HL-60 (cell line): ENCODE data around the gene CPN1.

Experiments
- DNase-seq, 2 experiments: peaks; one replicate each; pipeline ENCODE4 v3.0.0-alpha.2; 2010 to 2020; ENCODE audit warnings: low read depth in 1 of 2, low spot score in 1 of 2
- H3K27ac ChIP-seq: fragments of 250-450 bp; sonication (Bioruptor Pico); replicated peaks from 2 replicates; pipeline ENCODE4 v1.5.1; 2020; ENCODE audit warnings: mild to moderate bottlenecking, moderate library complexity
- H3K27me3 ChIP-seq: fragments of 250-450 bp; sonication (Bioruptor Pico); 2 replicates; pipeline ENCODE4 v1.5.1; 2021; ENCODE audit warnings: mild to moderate bottlenecking, moderate library complexity; ENCODE audit not compliant: insufficient read depth, poor library complexity, severe bottlenecking
- H3K4me3 ChIP-seq: replicated peaks from 2 replicates; pipeline ENCODE4 v1.5.1; 2011; ENCODE audit warnings: mild to moderate bottlenecking, control low read depth, low read length; ENCODE audit not compliant: insufficient read depth
- CTCF ChIP-seq: IDR thresholded peaks from one replicate; pipeline ENCODE4 v1.5.1; 2011; ENCODE audit warnings: low read length, control low read depth, inconsistent platforms; ENCODE audit not compliant: insufficient read depth
- GABPA ChIP-seq: IDR thresholded peaks from 2 replicates; pipeline ENCODE4 v1.6.1; 2012; ENCODE audit warnings: low read depth
- POLR2AphosphoS5 ChIP-seq: IDR thresholded peaks from 2 replicates; pipeline ENCODE4 v1.6.1; 2012; ENCODE audit warnings: low read depth
- REST ChIP-seq: IDR thresholded peaks from 2 replicates; pipeline ENCODE4 v1.6.1; 2012; ENCODE audit warnings: low read depth; ENCODE audit not compliant: insufficient replicate concordance
- SPI1 ChIP-seq: IDR thresholded peaks from 2 replicates; pipeline ENCODE4 v1.6.1; 2012; ENCODE audit warnings: low read depth, mild to moderate bottlenecking, borderline replicate concordance

CPN1 gene

GRCh38 chr10:100038561-100039071, 43.1 kb downstream of the CPN1 start:
- Histone ChIP-seq H3K4me3 (no peak overlapping the region), H3K27me3 (peaks cover 3% of the 10 kb centered on the region), H3K27ac (no peak overlapping the region)
- no peak for DNase-seq
- TF ChIP-seq POLR2AphosphoS5 (no peak), SPI1 (no peak), GABPA (no peak), REST (no peak), CTCF (no peak)

GRCh38 chr10:100037758-100038315, 43.8 kb downstream of the CPN1 start:
- Histone ChIP-seq H3K27me3 (peaks cover 3% of the 10 kb centered on the region), H3K27ac (no peak overlapping the region), H3K4me3 (no peak overlapping the region)
- no peak for DNase-seq
- TF ChIP-seq REST (no peak), CTCF (no peak), SPI1 (no peak), POLR2AphosphoS5 (no peak), GABPA (no peak)

- no peak for DNase-seq
- TF ChIP-seq GABPA, result no peak
- TF ChIP-seq SPI1, result no peak
- TF ChIP-seq POLR2AphosphoS5, result no peak
- TF ChIP-seq CTCF, result no peak
- TF ChIP-seq REST, result no peak
- H3K27ac ChIP-seq, result no peak overlapping the region
Measured at GRCh38 chr10:100036850-100037249, 44.8 kb downstream of the CPN1 start.

More at GRCh38 chr10:100036850-100037249, 44.8 kb downstream of the CPN1 start:
- Histone ChIP-seq H3K27me3 (peaks cover 3% of the 10 kb centered on the region), H3K4me3 (no peak overlapping the region)
